ENCODE results near the gene BAZ2B.

The BAZ2B gene

DNA sequence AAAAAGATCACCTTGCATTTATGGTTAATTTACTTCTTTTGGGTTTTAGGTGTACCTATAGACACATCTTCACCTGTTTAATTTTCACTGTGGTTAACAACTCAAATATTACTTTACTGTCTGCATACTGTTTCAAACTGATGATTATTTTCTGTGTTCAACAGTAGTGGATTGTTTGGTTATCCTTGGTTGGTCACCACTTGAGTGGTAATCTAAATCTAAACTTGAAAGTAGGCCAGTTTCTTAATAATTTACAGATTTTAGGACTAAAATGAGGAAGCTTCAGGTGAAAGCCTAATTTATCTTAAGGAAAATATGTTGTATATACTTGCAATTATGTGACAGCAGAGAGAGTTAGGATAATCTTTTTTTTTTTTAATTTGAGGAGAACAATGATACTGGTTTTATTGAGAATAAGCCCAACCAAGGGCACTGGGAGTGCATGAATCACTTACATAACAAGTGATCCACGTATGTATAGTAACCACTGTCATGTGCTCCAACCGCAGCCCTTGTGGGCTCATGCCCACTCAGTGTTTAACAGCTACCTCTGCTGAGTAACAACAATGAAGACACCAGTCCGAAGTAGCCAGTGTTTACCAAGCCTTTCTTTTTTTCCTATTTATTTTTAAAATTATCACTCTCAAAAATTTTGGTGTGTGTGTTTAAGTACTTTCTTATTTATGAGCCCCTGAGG lies 298.8 kb downstream of the BAZ2B start:
- DNase-seq (ENCODE audit: low read depth) = no peak

DNA sequence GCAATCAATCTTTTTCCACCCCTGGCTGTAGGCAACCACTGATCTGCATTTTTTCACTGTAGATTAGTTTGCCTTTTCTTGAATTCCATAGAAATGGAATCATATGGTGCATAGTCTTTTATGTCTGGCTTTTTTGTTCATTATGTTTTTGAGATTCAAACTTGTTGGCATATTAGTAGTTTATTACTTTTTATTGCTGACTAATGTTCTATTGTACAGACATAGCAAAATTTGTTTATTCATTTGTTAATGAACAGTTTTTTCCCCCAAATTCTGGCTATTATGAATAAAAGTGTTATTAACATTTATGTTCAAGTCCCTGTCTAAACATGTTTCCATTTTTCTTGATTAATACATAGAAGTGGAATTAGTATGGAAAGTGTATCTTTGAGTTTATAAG lies 308.4 kb downstream of the BAZ2B start:
- DNase-seq (ENCODE audit: low read depth) = no peak

DNA sequence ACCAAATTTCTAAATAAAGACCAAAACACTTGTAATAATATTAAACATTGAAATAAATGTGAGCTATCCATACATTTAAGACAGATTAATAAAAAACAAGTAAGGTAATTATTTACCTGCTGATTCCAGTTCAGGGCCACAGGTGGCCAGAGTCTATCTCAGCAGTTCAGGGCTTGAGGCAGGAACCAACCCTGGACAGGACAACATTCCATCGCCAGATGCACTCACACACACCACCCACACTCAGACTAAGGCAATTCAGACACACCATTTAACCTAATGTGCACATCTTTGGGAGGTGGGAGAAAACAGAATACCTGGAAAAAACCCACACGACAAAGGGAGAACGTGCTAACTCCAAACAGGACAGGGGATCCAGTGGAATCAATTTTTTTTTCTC lies 315.8 kb downstream of the BAZ2B start:
- DNase-seq (ENCODE audit: low read depth) = no peak

DNA sequence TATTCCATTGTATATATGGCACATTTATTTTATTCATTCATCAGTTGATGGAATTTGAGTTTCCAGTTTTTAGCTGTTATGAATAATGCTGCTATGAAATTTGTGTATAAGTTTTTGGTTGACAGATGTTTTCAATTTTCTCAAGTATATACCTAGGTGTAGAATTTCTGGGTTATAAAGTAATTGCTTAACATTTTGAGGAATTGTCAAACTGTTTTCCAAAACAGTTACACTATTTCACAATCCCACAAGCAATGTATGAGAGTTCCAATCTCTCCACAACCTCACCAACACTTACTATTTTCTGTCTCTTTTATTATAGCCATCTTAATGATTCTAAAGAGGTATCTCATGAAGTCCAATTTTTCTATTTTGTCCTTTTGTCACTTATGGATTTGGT lies 317.4 kb downstream of the BAZ2B start:
- DNase-seq (ENCODE audit: low read depth) = no peak

DNA sequence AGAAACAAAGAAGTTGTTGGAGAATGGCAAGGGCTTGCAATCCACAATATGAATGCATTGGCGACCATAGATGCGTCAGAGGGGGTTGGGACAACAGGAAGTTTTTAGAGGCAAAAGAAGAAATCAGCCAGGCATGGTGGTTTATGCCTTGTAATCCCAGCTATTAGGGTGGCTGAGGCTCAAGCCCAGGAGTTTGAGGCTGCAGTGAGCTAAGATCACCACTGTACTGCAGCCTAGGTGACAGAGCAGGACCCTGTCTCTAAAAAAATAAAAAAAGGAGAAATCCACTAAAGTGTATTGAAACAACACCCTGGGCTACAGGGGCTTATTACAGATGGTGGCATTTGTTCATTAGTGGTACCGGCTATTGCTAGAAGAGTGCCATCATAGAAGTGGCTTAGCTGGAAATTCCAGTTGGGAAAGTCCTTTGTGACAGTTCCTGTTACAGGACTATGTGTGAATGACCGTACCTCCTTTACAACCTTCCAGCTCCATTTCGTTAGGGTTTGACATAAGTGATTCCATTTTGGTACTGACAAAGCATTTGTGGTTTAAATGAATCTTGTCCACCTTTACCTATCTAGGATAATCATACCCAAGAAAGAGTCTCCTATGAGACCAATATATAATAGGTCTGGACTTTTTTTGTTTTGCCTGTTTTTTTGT lies 319.2 kb downstream of the BAZ2B start:
- no peak for DNase-seq (ENCODE audit: low read depth)

DNA sequence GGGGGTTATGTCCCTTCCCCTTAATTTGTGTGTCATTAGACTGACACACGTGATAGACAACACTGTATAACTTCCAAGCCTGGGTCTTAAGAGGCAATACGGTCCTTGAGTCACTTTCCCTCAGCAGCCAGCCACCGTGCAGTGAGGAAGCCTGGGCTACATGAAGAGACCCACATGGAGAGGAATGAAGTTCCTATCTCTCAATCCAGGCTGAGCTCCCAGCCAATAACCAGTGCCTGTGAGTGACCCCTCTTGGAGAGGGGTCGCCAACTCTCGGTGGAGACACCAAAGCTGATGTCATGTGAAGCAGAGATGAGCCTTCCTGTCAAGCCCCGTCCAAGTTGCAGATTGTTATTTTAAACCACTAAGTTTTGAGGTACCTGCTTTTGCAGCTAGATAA lies 324.2 kb downstream of the BAZ2B start:
- DNase-seq (ENCODE audit: low read depth) = no peak

DNA sequence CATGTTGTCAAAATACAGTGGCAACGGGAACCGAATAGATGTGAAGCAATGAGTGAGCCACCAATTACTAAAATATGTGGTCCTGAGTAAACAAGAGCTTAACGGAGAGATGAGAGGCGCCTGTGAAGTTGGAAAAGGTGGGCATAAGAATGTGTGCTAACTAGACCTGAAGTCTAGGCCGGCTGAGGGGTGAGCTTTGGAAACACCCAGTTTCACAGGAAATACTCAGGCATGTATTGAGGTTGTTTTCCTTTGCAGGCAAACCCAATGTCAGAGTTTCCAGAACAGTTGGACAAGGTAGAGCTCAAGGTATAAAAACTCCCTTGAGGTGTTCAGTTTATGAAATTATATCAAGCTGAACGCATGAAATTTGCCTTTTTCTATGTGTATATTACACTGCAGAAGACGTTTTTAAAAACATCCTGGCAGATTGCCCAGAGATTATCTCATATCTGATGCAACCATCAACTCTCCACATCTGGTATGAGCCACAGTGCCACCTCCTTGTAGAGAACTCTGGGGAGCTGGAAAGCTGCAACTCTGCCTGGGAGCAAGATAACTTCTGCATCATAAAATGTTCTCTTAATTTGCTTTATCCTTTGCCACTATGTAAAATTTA lies 325.9 kb downstream of the BAZ2B start:
- DNase-seq (ENCODE audit: low read depth) = peak; percentile 63

DNA sequence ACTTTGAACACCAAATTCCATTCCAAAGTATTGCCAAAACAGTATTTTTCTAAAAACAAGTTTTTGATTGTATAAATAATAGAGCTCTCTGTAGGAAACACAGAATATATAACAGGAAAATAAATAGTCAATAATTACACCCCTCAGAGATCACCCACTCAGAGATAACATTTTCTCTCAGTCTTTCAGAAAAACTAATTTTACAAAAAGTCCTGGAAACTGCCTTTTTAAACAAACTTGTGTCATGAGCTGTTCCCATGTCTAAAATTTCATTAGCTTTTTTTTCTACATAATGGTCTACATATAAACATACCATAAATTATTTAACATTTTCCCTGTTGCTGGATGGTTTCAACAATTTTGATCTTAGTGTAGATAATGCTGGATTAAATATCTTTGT lies 328.6 kb downstream of the BAZ2B start:
- DNase-seq (ENCODE audit: low read depth) = no peak

DNA sequence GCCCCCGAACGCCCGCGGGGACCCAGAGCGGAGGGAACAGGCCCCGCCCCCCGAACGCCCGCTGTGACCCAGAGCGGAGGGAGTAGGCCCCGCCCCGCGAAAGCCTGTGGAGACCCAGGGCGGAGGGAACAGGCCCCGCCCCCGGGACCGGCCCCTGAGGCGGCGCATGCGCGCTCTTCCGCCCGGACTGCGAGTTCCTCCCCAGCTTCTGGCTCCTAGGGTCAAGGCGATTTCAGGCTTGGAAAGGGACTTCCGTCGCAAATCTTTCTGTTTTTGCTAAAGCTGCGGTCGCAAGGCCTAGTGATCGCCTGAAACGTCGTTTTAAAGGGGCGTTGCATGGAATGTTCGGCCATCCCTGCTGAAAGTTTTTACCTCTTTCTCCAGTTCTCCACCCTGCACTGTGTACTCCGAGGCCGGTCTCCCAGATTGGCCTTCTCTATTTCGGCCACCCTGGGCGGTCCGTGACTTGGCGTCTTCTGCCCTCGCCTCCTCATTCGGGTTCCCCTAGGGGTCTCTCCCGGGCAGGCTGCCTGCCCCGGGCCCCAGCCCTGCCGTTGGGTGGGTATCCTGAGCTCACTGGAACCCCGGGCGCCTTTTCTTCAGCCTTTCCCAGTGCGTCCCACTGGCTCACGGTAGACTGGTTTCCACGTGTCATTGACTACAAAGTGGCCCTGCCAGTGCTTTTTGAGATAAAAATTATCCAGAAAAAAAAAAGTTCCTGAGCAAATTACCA lies 329.5 kb downstream of the BAZ2B start:
- DNase-seq (ENCODE audit: low read depth) = peak; percentile 75

DNA sequence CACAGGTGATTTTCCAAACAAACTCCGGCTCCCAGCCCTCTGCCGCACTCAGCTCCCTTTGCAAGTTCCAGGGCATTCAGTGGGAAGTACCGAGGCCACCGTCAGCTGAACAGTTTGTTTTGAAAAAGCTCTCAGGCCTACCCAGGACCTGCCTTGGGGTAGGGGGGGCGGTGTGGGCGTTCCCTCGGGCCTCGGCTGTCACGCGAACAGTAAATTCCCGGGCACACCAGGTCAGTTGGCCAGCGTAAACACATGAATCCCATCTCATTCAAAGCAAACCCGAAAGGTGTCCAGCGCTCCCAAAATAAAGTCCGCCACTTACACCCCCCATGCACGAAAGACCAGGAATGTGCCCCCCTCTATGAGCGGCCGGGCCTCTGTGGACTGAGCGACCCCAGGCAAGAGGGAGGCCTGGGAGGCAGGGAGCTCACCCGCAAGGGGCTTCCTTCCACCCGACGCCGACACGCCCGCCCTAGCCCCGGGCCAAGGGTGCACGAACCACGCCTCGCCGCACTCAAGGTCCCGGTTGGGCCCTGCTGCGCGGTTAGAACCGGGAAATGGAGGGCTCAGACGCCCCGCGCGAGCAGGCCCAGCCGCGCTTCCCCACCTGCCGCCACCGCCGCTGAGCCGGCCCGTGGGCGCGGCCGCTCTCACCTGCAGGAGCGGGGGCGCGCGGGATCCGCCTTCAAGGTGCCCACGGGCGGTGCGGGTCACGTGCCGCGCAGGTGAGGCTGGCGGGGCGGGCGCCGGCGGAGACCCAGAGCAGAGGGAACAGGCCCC lies 330.2 kb downstream of the BAZ2B start, which contains the start of gene WDSUB1:
TSS of gene WDSUB1 (minus strand) at position 775 of the 780 bp plus-strand sequence. CDS start 3,634 bp downstream, outside the sequence.
- DNase-seq (ENCODE audit: low read depth) = no peak

DNA sequence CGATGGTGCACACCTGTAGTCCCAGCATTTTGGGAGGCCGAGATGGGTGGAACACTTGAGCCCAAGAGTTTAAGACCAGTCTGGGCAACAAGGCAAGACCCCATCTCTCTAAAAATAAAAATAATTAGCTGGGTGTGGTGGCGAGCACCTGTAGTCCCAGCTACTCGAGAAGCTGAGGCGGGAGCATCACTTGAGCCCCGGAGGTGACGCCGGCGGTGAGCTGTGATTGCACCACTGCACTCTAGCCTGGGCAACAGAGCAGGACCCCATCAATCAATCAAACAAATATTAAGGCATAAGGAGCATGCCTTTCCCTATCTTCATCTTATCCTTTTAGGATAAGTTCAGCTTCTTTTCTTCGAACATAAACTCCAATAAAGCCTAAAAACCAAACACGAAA lies 330.9 kb downstream of the BAZ2B start:
- no peak for DNase-seq (ENCODE audit: low read depth)

DNA sequence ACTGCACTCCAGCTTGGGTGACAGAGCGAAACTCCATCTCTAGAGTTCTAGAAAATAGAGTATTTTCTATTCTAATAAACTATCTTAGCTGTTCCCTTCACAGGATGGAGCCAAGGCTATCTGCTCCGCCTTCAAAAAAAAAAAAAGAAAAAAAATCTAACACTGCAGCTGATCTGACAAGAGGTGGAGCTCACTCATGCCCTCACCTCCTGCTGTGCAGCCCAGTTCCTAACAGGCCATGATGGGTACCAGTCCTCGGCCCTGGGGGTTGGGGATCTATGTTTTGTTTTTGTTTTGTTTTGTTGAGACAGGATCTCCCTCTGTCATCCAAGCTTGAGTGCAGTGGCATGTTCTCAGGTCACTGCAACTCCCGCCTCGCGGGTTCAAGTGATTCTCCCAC lies 332.8 kb downstream of the BAZ2B start:
- no peak for DNase-seq (ENCODE audit: low read depth)

DNA sequence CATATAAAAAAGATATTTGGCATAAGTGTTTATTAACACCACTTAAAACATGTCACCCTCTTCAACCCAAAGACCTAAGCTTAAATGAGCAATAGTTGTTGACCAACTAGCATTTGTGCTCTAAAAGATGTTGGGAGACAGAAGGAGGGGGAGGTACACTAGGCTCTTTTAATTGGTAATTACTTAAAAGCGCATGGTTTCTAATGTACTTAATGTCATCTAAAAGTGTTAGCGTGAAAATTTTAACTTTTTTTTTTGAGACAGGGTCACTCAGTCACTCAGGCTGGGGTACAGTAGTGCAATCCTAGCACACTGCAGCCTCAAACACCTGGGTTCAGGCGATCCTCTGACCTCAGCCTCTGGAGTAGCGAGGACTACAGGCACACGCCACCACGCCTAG lies 335.3 kb downstream of the BAZ2B start:
- no peak for DNase-seq (ENCODE audit: low read depth)

DNA sequence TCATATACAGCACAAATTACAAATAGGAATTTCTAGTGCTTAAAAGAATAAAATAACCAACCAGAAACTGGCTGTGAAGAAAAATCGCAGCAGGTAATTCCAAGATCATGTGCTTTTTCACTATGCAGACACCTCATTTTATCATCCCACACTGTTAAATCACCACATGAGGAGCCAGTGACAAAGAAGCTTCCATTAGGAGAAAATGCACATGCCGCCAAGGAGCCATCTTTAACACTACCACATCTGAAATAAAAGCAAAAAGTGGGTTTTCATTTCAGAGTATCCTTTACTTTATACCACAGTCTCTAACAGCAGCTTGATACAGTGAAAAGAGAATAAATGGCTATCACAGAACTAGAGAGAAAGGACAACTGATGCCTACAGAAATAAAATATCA lies 336.6 kb downstream of the BAZ2B start:
- DNase-seq (ENCODE audit: low read depth) = no peak

DNA sequence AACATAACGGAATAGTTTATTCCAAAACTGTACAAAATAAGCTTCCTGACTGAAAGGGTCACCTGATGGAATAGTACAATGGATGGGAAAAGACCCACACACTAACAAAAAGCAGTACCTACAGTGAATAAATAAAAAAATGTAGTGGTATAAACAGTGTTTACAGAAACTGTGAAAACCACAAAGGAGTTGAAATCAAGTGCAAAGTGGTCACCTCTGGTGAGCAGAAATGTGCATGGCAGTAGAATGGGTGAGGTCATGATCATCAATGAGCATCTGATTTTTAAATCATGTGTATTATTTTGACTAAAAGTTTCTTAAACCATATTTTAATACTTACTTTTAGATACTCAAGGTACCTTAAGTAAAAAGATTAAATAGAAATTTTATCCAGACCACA lies 341.2 kb downstream of the BAZ2B start:
- DNase-seq (ENCODE audit: low read depth) = no peak

DNA sequence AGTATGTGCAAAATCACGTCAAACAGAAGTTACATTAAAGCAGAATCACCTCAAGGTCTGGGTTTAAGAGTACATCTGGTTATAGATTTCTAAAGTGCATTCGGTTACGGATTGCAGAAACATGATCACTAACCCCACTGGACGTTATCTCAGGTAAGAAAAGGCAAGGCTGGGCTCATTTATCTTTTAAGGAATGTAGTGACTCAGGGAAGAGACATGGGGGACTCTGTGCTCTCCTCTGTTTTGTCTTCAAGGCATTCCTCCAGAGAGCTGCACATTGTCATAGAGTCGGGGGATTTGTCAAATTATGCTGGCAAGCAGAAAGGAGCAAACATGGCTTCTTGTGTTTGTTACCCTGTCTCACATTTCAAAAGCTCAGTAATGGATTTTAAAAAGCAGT lies 344.2 kb downstream of the BAZ2B start:
- no peak for DNase-seq (ENCODE audit: low read depth)

DNA sequence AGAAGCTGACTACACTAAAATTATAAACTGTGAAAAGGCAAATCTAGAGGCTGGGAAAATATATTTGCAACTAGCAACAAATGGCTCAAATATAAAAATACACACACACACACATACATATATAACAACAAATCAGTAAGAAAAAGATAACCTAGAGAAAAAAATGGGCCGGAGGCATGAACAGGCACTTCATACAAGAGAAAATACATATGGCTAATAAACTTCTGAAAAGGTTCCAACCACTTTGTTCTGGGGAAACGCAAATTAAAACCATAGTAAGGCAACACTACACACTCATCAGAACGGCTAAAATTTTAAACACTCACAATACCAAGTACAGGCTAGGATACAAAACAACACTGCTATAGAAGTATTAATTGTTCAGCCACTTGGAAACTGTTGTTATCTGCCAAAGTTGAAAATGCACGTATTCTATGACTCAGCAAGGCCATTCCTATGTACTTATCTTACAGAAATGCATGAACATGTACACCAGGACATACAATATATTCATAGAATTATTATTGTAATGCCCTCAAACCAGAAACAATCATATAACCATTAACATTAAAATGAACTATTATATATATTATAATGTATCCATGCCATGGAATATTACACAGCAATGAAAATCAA lies 345.5 kb downstream of the BAZ2B start:
- no peak for DNase-seq (ENCODE audit: low read depth)
